ENCODE results near the gene TACC3. TPM values are rescaled to one million over a fixed set of nuclear protein-coding genes. Genes with fewer than 3 reads are reported as not detected.

The TACC3 gene
- total RNA-seq, 1 donor from 2014 or later, result 20.5 TPM

DNA sequence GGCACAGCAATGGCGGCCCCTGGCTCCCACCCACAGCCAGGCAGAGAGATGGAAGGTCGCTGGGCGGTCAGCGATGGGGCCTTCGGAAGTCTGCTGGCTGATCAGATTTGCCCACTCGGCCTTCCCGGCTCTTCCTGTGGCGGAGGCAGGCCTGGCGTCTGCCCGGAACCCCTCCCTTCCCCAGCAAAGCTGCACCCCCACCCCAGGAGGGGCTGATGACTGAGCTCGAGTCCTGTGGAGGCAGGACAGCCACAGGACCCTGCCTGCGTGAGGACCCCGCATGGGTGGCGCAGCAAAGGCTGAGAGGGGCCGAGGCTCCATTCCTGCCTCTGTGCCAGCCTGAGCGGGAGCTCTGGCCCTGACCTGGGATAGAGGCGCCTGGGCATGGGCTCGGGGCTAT lies 34.8 kb downstream of the TACC3 start:
- Mint-ChIP-seq H3K4me3 (no peak overlapping the region), H3K4me1 (peaks cover 4% of the 10 kb centered on the region), H3K27me3 (peaks cover 3% of the 10 kb centered on the region), H3K36me3 (ENCODE audit: low read depth) (no peaks in the 10 kb centered on the region), H3K9me3 (no peaks in the 10 kb centered on the region), H3K27ac (no peak overlapping the region)
- ATAC-seq (ENCODE audit: low read depth) (no peak), DNase-seq (no peak)
- intact Hi-C loops (cut with micrococcal nuclease), result no loop called here
- ChIA-PET CTCF (no interaction called here), POLR2A (no interaction called here)
- TF ChIP-seq, protein P1, sequence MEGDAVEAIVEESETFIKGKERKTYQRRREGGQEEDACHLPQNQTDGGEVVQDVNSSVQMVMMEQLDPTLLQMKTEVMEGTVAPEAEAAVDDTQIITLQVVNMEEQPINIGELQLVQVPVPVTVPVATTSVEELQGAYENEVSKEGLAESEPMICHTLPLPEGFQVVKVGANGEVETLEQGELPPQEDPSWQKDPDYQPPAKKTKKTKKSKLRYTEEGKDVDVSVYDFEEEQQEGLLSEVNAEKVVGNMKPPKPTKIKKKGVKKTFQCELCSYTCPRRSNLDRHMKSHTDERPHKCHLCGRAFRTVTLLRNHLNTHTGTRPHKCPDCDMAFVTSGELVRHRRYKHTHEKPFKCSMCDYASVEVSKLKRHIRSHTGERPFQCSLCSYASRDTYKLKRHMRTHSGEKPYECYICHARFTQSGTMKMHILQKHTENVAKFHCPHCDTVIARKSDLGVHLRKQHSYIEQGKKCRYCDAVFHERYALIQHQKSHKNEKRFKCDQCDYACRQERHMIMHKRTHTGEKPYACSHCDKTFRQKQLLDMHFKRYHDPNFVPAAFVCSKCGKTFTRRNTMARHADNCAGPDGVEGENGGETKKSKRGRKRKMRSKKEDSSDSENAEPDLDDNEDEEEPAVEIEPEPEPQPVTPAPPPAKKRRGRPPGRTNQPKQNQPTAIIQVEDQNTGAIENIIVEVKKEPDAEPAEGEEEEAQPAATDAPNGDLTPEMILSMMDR (IDR thresholded peaks at IDR 0.05), result no peak

GRCh38 chr4:1756893-1757779 lies 35.8 kb downstream of the TACC3 start:
- Mint-ChIP-seq H3K4me1 (peaks cover 4% of the 10 kb centered on the region), H3K36me3 (ENCODE audit: low read depth) (no peaks in the 10 kb centered on the region), H3K27me3 (peaks cover 3% of the 10 kb centered on the region), H3K4me3 (no peak overlapping the region), H3K27ac (no peak overlapping the region), H3K9me3 (no peaks in the 10 kb centered on the region)
- intact Hi-C loops (cut with micrococcal nuclease), result no loop called here
- ChIA-PET CTCF (no interaction called here), POLR2A (no interaction called here)
- no peak for DNase-seq
- TF ChIP-seq, protein P1 (IDR thresholded peaks at IDR 0.05), result no peak
- no peak for ATAC-seq (ENCODE audit: low read depth)

GRCh38 chr4:1757836-1758235 lies 36.5 kb downstream of the TACC3 start:
- Mint-ChIP-seq H3K9me3 (no peaks in the 10 kb centered on the region), H3K27me3 (peaks cover 6% of the 10 kb centered on the region), H3K27ac (no peak overlapping the region), H3K36me3 (ENCODE audit: low read depth) (no peaks in the 10 kb centered on the region), H3K4me3 (no peak overlapping the region), H3K4me1 (peaks cover 3% of the 10 kb centered on the region)
- POLR2A ChIA-PET, result no interaction called here
- DNase-seq, result no peak
- TF ChIP-seq, protein P1 (IDR thresholded peaks at IDR 0.05), result no peak
- intact Hi-C loops (cut with micrococcal nuclease), result no loop called here
- no peak for ATAC-seq (ENCODE audit: low read depth)
- CTCF ChIA-PET, result no interaction called here

DNA sequence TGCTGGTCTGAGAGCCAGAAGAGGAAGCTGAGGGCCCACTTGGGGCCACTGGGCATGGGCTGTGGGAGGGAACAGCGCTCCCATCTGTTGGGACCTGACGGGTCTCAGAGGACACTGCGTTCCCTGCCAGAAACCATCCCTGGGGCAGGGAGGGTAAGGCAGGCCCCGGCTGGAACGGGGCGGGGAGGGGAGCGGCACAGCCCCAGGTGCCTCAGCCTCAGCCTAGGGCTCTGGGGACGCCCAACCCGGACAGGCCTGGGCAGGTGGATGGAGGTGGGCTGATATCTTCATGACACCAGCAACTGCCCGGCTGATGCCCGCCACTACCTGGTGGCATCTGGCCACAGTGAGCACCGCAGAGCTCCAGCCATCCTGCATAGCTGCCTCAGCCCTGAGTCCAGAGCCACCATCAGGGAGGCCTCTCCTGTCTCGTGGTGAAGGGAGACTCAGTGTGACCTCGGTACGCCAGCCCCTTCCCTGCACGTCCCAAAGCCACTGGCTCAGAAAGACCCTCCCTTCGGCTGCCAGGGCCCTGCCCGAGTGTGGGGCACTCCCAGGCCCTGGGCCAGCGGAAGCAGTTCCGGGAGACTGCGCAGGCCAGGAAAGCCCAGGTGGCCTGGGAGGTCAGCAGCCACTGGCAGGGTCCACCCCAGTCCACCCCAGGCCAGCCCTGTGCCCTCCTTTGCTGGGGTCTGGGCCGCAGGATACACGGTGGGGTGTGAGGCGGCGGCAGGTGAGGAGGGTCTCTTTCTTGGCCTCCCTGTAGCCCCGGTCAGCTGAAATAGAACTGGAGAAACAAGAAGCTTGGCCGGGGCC lies 37.2 kb downstream of the TACC3 start:
- TF ChIP-seq, protein P1 (IDR thresholded peaks at IDR 0.05), result no peak
- intact Hi-C loops (cut with micrococcal nuclease), result no loop called here
- no peaks in the 10 kb centered on the region for H3K4me1 Mint-ChIP-seq
- no peaks in the 10 kb centered on the region for H3K36me3 Mint-ChIP-seq (ENCODE audit: low read depth)
- H3K27ac Mint-ChIP-seq, result no peak overlapping the region
- no peak for DNase-seq
- H3K4me3 Mint-ChIP-seq, result no peak overlapping the region
- peaks cover 6% of the 10 kb centered on the region for H3K27me3 Mint-ChIP-seq
- no peaks in the 10 kb centered on the region for H3K9me3 Mint-ChIP-seq
- CTCF ChIA-PET, result no interaction called here
- ATAC-seq (ENCODE audit: low read depth), result no peak
- POLR2A ChIA-PET, result no interaction called here

- TF ChIP-seq, protein P1 (IDR thresholded peaks at IDR 0.05), result no peak
- H3K9me3 Mint-ChIP-seq, result no peaks in the 10 kb centered on the region
- H3K27ac Mint-ChIP-seq, result no peak overlapping the region
- POLR2A ChIA-PET, result no interaction called here
- DNase-seq, result no peak
- CTCF ChIA-PET, result no interaction called here
- H3K27me3 Mint-ChIP-seq, result peaks cover 8% of the 10 kb centered on the region
- no peaks in the 10 kb centered on the region for H3K36me3 Mint-ChIP-seq (ENCODE audit: low read depth)
- intact Hi-C loops (cut with micrococcal nuclease), result no loop called here
- no peak for ATAC-seq (ENCODE audit: low read depth)
- H3K4me1 Mint-ChIP-seq, result peaks cover 3% of the 10 kb centered on the region
- H3K4me3 Mint-ChIP-seq, result no peak overlapping the region
These were observed 38.0 kb downstream of the TACC3 start for GRCh38 chr4:1759170-1759817.
